ENCODE data around the gene IL7R.

Gene IL7R

GRCh38 chr5:35826056-35826455 is 30.6 kb upstream of the IL7R start:
- no peaks in the 10 kb centered on the region for H3K27me3 ChIP-seq (ENCODE audit: insufficient read depth, poor library complexity, severe bottlenecking)
- no peak overlapping the region for H3K27ac ChIP-seq (replicated peaks)
- no peak for TF ChIP-seq CTCF (IDR thresholded peaks at IDR 0.05; ENCODE audit: insufficient read depth, low read length)
- TF ChIP-seq REST (IDR thresholded peaks at IDR 0.05; ENCODE audit: insufficient replicate concordance, low read depth) = no peak
- TF ChIP-seq SPI1 (IDR thresholded peaks at IDR 0.05; ENCODE audit: borderline replicate concordance, low read depth) = no peak
- no peak for TF ChIP-seq POLR2AphosphoS5 (IDR thresholded peaks at IDR 0.05; ENCODE audit: low read depth)
- no peak for TF ChIP-seq GABPA (IDR thresholded peaks at IDR 0.05; ENCODE audit: low read depth)
- no peak overlapping the region for H3K4me3 ChIP-seq (replicated peaks; ENCODE audit: insufficient read depth, low read length)
- DNase-seq (ENCODE audit: low read depth in 1 of 2, low spot score in 1 of 2) = no peak

GRCh38 chr5:35826554-35826953 is 30.1 kb upstream of the IL7R start:
- no peaks in the 10 kb centered on the region for H3K27me3 ChIP-seq (ENCODE audit: insufficient read depth, poor library complexity, severe bottlenecking)
- H3K27ac ChIP-seq (replicated peaks) = no peak overlapping the region
- TF ChIP-seq POLR2AphosphoS5 (IDR thresholded peaks at IDR 0.05; ENCODE audit: low read depth) = no peak
- TF ChIP-seq REST (IDR thresholded peaks at IDR 0.05; ENCODE audit: insufficient replicate concordance, low read depth) = no peak
- TF ChIP-seq GABPA (IDR thresholded peaks at IDR 0.05; ENCODE audit: low read depth) = no peak
- TF ChIP-seq CTCF (IDR thresholded peaks at IDR 0.05; ENCODE audit: insufficient read depth, low read length) = no peak
- TF ChIP-seq SPI1 (IDR thresholded peaks at IDR 0.05; ENCODE audit: borderline replicate concordance, low read depth) = no peak
- no peak overlapping the region for H3K4me3 ChIP-seq (replicated peaks; ENCODE audit: insufficient read depth, low read length)
- no peak for DNase-seq (ENCODE audit: low read depth in 1 of 2, low spot score in 1 of 2)

GRCh38 chr5:35828082-35828598 is 28.6 kb upstream of the IL7R start:
- DNase-seq (ENCODE audit: low read depth in 1 of 2, low spot score in 1 of 2) = no peak
- TF ChIP-seq GABPA (IDR thresholded peaks at IDR 0.05; ENCODE audit: low read depth) (no peak), POLR2AphosphoS5 (IDR thresholded peaks at IDR 0.05; ENCODE audit: low read depth) (no peak), REST (IDR thresholded peaks at IDR 0.05; ENCODE audit: insufficient replicate concordance, low read depth) (no peak), SPI1 (IDR thresholded peaks at IDR 0.05; ENCODE audit: borderline replicate concordance, low read depth) (no peak), CTCF (IDR thresholded peaks at IDR 0.05; ENCODE audit: insufficient read depth, low read length) (no peak)
- H3K4me3 ChIP-seq (replicated peaks; ENCODE audit: insufficient read depth, low read length) = no peak overlapping the region
- H3K27ac ChIP-seq (replicated peaks) = no peak overlapping the region
- no peaks in the 10 kb centered on the region for H3K27me3 ChIP-seq (ENCODE audit: insufficient read depth, poor library complexity, severe bottlenecking)

Measured in HL-60 (cell line).